OCI-LY1 (cell line): Measurements from ENCODE around the gene S100A1.

Experiments used
- EZH2 ChIP-seq: fragments of 200-600 bp; sonication (generic), shearing (Covaris generic); IDR thresholded peaks from 2 replicates; pipeline ENCODE4 v1.8.0; 2017; ENCODE audit warnings: borderline replicate concordance, mixed run types, mild to moderate bottlenecking, antibody characterized with exemption, low read length, moderate library complexity, mixed read lengths
- TF ChIP-seq, protein P1 (sequence below): fragments of 200-600 bp; sonication (generic), shearing (Covaris generic); IDR thresholded peaks from 2 replicates; pipeline ENCODE4 v1.5.1; 2017; ENCODE audit warnings: mild to moderate bottlenecking, antibody characterized with exemption, low read length, moderate library complexity, mixed read lengths

DNA sequence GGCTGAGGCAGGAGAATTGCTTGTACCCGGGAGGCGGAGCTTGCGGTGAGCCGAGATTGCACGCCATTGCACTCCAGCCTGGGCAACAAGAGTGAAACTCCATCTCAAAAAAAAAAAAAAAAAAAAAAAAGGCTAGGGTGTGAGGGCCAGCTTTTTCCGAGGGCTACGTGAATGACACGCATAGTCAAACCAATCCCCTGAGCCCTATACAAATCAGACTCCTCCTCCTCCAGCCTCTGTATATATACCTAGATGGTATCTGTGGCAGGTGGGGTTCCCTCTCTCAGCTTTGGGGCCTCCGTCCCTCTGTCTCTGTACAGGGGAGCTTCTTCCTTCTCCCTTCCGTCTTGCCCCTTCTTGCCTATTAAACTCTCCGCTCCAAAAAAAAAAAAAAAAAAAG, 22.0 kb upstream of the S100A1 start:
- TF ChIP-seq, protein P1, sequence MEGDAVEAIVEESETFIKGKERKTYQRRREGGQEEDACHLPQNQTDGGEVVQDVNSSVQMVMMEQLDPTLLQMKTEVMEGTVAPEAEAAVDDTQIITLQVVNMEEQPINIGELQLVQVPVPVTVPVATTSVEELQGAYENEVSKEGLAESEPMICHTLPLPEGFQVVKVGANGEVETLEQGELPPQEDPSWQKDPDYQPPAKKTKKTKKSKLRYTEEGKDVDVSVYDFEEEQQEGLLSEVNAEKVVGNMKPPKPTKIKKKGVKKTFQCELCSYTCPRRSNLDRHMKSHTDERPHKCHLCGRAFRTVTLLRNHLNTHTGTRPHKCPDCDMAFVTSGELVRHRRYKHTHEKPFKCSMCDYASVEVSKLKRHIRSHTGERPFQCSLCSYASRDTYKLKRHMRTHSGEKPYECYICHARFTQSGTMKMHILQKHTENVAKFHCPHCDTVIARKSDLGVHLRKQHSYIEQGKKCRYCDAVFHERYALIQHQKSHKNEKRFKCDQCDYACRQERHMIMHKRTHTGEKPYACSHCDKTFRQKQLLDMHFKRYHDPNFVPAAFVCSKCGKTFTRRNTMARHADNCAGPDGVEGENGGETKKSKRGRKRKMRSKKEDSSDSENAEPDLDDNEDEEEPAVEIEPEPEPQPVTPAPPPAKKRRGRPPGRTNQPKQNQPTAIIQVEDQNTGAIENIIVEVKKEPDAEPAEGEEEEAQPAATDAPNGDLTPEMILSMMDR = no peak
- TF ChIP-seq EZH2 = no peak
